Stimulated activated CD8-positive, alpha-beta memory T cell treated with anti-CD3 and anti-CD28 coated beads, Interleukin-7, amount 100 ng/mL, for 1 hour (primary cell): ENCODE results near the gene IL3.
"Not testable (repeated sequence)": the region's sequence is repeated elsewhere in the genome, so short reads cannot be mapped to it uniquely, and the experiment has no call there.

Experiments used
- DNase-seq, 2 donors: peaks; one replicate each; pipeline ENCODE4 v3.0.0-alpha.2; 2020; ENCODE audit warnings: low read depth in 2 of 2

IL3 gene

DNA sequence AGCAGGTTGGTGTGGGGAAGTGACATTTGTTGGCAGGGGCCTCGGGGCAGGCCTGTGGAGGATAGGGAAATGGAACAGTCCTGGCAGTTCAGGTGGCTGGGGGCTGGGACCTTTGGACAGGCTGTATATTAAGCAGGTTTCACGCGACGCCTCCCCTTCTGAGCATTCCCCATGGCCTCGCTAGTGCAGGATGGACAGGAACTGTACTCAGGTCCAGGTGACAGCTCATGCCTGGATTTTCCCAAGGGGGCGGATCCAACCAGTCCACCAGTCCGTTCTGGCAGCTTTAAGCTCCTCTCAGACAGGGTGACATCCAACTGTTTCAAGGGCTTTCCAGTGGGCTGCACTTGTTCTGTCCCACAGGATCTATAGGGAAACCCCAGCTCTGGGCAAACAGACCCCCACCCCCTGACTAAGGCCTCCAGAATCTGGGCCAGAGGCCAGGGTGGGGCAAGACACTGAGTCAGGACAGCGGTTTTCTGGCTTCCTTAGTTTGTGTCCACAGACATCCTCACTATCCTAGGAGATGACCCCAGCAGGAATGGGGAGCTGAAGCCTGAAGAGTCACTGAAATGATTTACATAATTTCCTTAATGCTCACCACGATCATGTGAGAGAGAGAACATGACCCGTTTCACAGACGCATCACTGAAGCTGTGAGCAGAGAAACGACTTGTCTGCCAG, 34.1 kb downstream of the IL3 start:
- no peak for DNase-seq

DNA sequence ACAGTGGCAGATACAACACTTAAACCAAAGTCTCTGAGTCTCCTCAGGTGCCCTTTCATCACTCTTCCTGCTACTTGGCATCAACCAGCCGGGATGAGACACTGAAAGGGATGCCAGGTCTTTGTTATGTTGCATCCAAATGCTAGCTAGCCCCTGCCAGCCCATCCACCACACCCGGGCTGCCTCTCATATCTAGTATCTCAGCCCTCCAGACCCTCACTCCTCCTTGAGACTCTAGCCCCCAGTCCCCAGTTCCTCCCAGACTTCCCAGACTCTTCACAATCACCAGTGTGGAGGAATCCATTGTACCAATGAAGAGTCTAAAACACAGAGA, 34.6 kb downstream of the IL3 start:
- DNase-seq, result no peak

DNA sequence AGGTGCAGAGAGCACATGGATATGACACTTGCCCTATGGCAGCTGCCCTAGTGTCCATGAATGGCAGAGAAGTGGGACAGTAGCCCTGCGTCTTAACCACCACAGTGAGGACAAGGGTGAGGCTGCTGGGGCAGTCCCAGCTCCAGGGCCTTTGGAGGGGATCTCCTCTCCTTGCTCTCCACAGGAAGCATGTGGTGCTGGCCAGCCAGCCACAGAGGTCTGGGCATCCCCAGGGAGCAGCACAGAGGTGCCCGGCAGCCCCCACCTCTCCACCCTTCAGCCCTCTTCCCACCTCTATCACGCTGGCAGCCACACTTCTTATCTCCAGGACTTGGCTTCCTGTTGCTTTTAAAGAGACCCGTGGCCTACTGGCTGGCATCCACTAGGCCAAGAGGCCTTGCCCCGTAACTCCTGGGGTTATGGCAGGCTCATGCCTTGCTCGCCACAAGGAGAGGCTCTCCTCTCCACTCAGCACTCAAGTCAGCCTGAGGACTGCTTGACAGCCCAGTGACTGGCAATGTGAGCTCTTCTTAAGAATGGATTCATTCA, 35.0 kb downstream of the IL3 start:
- no peak for DNase-seq

DNA sequence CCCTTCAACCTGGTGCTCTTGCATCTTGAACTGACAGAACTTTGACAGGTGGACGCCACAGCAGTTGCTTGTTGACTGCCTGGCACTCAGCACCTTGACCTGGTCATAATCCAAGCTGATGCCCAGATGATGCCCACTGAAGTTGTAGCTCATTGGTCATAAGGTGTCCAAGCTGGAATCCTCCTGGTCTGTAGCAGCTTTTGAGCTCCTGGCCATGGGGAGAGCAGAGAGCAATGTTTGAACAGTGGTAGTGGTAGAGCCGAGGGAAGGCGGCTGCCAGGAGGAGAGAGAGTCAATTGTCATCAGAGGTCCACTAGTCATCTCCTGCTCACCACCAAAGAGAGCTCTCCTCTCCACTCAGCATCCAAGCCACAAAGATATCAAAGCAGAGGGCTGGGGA, 36.4 kb downstream of the IL3 start:
- DNase-seq, result no peak

DNA sequence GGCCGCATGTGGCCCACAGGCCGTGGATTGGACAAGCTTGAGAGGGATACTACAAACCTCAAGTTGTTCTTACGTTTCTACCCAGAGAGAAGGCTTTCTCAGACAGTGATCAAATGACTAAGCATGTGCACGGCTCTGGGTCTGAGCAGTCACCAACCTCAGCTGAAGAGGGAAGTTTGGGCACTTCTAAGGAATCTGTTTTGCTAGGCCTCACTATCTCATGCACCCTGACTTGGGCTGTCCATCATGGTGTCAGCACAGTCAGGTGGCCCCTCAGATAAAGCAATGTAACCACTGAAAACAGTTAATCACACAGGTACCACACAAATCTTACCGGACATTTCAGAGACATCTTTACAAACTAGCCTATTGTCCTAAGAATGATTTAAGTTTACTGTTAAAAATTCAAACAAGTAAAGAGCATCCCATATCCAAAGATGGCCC, 37.7 kb downstream of the IL3 start:
- DNase-seq, result no peak

DNA sequence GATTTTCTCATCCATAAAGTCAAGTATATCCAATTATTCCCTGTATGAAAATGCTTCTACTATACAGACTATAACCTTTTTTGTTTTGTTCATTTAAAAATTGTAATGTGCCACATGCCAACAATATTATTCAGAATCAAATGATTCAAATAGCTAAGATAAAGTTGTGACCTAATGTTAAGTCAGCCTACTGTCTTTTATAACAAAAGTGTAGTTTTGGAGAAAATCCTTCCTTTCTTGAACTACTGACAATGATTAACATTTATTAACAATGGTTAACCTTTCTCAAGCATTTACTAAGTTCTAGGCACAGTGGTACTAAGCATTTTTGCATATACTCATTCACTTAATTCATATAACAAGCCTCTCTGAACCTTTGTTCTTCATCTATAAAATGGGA, 38.2 kb downstream of the IL3 start:
- no peak for DNase-seq

DNA sequence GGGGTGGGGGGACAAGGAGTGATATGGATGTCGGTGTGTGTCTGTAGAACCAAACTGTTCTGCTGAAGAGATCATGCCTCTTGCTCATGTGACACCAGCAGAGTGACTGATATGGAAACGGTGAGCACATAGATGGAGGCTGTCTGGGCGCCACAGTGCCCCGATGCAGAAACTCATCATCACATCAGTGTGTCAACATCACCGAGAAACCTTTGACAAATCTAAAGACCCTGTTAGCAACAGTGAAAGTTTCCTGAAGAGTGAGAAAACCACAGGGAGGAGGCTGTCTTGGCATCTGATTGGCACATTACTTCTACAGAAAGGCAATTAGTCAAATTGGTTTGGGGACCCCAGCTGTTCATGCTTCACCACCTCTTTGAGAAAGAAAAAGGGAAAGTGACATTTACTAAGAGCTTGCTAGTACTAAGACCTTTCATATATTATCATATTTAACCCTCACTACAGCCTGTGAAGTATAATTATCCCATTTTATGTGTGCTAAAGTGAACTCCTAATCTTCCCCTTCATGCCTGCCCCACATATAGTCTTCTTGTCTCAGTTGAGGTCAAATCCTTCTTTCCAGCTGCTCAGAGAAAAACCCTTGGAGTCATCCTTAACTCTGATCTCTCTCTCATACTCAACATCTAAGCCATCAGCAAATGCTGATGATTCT, 38.8 kb downstream of the IL3 start:
- peak in 1 of 2 donors; percentile 8 for DNase-seq

DNA sequence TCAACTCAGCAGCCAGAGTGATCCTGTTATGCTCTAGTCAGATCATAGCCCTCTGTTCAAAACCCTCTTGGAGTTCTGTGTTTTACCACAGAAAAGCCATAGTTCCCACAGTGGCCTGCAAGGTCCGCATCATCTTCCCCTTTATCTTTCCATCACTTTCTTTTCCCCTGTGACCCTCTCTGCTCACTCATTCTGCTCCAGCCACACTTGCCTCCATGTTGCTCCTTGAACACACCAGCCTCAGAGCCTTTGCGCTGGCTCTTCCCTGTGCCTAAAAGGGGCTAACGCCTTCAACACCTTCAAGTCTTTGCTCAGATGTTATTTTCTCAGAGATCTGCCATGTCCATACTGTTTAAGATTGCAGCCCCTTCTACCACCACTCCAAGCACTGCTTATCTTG, 39.5 kb downstream of the IL3 start:
- no peak for DNase-seq

DNA sequence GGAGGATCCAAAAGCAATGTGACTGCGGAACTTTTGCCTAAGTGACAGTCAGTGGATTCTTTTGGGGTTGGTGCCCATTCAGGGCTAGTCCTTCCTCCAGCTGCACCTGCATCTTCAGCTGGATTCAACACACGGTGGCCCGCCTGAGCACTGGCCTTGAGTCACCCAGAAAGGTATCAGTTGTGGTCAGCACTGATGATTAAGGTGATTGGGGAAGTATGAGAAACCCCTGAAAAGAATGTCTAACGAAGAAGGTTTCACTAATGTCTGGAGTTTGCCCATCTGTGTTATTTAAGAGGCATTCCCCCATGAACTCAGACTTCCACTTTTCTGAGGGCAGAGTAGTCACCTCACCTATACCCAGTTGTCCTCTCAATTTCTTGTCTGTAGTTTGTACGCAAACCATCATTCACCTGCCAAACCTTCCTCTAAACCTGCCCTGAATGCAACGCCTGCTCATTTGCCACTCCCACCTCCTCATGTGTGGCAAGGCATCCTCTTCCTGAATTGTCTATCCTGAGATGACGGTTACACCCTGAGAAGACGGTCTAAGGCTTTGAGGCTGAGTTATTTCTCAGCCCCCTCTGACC, 40.3 kb downstream of the IL3 start:
- DNase-seq, result no peak

DNA sequence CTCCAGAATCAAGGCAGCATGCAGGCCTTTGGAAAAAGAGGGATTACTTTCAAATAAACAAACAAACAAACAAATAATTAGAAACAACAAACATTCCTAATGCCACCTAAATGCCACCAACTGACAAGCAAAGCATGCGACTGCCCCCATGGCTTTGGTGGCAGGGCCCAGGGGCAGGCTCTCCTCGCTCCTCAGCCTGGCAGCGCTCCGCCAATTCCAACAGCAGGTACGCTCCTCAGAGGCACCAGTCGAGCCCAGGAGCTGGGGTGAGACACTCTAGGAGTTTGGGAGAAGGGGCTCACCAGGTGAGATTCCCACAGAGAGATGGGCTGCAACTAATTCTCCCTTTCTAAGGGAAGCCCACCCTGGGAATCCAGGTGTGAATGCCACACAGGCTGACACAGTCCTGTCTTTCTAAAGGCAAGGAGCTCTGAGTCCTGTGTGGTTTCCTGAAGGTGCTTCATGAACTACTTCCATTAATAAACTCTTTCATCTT, 41.0 kb downstream of the IL3 start:
- DNase-seq, result no peak

DNA sequence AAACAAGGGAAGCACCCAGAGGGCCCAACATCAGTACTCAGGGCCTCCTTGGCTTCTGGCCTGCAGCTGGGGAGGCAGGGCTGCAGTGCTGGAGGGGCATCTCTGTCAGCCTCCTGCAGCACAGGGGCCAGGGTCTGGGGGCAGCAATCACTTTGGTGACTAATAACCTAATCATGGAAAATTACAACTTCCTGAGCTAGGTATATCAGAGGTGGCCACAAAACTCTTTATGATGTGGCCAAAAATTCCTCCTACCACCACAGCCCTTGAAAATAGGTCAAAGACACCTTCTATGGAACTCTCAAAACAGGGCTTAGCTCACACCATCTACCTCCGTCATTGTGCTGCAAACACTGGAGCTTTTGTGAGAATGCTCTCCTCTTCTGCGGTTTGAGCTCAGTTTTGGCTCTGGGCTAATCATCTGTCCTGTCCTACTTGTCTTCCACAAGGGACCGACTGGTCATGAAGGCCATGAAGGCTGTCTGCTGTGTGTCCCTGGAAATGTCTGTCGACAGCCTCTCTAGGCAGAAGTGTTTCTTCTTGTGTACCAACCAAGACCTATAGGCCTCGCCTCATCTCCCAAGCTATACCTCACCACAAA, 41.7 kb downstream of the IL3 start:
- peak in 1 of 2 donors; percentile 20 for DNase-seq

DNA sequence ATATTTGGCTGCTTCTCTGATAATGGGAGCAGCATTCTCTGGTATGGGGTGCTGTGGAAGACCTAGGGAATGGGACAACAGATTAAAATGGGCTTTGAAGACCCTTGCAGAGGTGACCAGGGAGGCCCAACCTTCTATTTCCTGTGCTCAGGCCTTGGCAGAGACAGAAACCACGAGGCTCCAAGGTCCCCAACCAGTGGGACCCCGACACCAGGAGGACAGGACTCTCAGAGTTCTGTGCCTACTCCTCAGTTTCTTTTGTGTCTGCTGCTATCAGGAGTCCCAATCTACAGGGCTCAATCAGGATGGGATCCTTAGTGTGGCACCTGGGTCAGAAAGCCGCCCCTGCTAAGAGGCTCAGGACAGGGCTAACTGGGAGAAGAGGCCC, 42.5 kb downstream of the IL3 start:
- no peak for DNase-seq

DNA sequence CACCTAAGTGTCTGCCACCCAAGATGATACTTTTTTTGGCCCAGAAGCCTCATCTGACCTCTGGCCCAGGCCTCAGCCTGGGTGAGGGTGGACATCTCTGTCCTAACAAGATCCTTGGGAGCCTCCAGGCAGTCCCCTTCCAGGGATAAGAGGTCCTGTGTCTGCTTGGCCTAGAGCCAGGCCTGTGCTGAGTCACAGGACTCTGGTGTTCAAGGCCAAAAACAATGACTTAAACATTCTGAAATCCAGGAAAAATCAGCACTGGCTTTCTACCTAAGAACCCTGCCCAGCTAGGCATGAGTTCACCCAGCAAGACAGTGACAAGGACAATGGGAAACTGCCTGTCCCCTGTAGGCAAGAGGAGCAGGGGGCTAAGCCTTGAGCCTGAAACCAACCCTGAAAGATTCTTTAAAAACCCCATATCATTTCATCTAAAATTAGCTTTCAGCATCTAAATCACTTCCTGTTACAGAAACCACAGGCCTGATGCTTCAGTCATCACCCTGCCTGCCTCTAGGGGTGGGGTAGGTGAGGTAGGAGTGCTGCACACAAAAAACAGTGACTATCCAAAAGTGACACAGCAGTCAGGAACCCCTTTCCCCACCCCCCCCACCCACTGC, 43.0 kb downstream of the IL3 start:
- peak; percentile 37 to 39 for DNase-seq

DNA sequence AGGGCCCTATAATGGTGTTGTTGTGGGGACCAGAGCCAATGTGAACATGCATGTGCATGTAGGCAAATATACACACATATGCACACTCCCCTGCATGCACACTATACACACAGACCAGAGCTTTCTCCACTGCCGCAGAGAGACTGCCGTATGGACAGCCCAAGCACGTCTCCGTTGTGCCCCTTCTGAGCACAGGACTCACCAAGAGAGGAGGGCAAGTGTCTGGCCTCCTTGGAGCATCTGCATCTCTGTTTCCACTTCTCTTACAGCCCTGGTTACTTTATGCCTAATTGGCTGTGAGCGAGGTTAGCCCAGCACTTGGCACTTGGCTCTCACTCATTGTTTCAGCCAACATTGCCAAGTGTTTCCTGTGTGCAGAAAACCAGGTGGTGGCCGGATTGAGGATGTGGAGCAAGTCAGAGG, 43.5 kb downstream of the IL3 start:
- DNase-seq, result no peak

DNA sequence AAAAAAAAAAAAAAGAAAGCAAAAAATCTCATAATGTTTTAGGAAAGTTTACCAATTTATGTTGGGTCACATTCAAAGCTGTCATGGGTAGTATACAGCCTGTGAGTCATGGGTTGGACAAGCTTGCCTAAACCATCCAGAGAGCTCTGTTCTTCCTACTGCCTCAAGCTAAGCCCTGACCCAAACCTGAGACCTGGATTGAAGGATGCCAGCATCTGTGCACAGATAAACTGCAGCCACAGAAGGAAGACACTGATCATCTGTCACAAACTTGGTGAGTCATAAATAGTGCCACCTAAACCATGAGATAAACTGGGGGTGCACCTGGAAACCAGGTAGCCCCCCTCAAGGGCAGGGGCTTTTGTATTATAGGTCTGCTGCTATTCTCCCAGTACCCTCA, 44.1 kb downstream of the IL3 start:
- no peak for DNase-seq

DNA sequence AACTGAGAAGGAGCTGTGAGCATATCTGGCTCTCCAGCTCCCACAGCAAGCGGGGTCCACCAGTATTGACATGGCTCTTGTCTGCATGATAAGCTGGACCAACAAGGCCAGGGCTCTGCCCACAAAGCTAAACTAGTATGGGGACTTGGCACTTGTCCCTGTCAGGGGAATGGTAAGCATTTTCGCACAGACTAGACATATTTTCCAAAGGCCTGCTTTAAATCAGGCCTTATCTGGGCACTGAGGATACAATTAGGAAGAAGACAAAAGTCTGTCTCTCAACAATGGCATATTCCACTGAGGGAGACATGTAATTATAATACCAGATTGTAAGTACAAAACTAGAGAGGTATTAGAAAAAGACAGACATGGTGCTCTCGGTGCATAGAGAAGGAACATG, 45.2 kb downstream of the IL3 start:
- no peak for DNase-seq

DNA sequence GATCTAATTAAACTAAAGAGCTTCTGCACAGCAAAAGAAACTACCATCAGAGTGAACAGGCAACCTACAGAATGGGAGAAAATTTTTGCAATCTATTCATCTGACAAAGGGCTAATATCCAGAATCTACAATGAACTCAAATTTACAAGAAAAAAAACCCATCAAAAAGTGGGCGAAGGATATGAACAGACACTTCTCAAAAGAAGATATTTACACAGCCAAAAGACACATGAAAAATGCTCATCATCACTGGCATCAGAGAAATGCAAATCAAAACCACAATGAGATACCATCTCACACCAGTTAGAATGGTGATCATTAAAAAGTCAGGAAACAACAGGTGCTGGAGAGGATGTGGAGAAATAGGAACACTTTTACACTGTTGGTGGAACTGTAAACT, 48.0 kb downstream of the IL3 start:
- DNase-seq, result not testable (repeated sequence)

DNA sequence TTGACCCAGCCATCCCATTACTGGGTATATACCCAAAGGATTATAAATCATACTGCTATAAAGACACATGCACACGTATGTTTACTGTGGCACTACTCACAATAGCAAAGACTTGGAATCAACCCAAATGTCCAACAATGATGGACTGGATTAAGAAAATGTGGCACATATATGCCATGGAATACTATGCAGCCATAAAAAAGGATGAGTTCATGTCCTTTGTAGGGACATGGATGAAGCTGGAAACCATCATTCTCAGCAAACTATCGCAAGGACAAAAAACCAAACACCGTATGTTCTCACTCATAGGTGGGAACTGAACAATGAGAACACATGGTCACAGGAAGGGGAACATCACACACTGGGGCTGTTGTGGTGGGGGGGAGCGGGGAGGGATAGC, 48.5 kb downstream of the IL3 start:
- DNase-seq, result not testable (repeated sequence)

DNA sequence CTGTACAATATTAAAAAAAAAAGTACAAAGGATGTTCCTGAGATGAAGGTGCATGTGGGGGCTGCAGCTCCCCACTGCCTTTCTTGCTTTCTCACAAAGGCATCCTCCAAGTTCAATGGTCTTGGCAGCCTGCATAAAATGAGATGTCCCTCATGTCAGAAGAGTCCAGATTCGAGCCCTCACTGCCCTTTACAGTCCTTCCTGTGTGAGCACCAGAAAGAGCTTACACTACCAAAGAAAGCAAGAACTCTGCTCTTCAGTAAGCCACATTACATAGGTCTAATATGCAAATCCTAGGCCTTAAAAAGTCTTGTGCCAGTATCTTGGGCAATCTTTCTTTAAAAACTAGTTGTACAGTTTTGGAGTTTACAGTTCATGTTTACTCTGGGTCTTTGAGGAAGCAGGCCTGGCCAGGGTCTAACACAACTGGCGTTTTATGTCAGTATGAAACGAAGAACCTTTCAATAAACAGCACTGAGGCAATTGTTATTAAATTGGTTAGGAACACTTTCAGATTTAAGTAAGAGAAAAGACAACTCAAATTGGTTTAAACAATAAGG, 49.1 kb downstream of the IL3 start:
- no peak for DNase-seq

DNA sequence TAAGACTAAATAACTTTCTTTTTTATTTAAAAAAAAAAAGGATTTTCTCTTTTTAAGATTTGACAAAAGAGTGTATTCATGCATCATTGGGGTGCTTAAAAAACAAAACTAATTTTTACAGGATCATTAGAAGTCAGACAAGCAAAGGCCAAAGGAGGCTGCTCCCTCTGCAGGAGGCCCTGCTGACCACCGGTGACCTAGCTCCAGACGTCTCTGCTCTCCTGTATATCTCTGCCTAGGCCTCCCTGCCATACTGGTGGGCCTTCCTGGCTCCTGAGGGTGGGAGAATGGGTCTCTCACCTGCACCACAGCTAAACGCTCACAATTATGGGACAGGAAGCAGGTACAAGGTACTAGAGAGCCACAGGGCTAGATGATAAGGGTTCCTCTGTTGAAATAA, 49.7 kb downstream of the IL3 start:
- no peak for DNase-seq

DNA sequence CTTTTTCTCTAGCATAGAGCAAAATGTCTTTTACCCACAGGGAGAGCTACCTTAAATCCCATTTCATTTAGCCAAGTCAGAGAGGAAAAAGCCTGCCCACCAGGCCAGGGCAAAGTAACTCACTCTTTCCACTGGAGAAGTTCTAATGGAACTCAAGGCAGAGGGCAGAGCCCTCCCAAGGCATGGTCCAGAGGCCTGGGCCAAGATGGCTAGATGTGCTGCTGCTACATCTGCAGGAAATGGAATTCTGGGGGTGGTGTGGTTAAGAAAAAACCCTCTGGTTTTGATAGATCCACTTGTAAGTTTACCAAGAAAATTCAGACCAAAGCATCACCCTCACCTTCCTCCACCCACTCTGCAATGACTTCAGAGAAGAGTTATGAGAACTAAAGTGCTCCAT, 50.5 kb downstream of the IL3 start:
- no peak for DNase-seq

DNA sequence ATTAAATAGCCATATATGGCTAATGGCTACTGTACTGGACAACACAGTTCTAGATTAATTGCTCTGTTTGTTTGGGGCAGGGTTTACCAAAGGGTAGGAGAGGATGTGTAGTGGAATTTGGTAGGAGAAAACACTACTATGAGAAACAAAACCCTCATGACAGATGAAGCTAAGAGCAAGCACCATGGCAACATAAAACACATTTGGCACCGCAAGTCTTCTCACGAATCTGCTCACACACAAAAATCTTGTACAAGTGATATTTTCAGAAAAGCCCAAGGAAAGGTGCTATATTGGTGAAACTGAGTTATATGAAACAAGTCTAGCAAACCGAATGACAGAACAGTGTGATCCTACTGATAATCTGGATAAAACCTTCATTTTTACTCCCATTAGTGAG, 51.7 kb downstream of the IL3 start:
- no peak for DNase-seq
